ENCODE results near the gene FSIP2.

GRCh38 chr2:185823773-185824172 is 85.2 kb downstream of the FSIP2 start:
- TF ChIP-seq CTCF (IDR thresholded peaks at IDR 0.05; ENCODE audit: low read length) (no peak), EZH2 (IDR thresholded peaks at IDR 0.05; ENCODE audit: borderline replicate concordance, low read length) (no peak)

Data from OCI-LY1 (cell line).